Endothelial cell (in vitro differentiated cells): ENCODE measurements around the gene EPHX1. TPM values are rescaled to one million over a fixed set of nuclear protein-coding genes. Genes with fewer than 3 reads are reported as not detected.
A peak's percentile ranks its signal among the peaks of the same experiment; 100 is the strongest.

Experiments
- DNase-seq: peaks from one replicate; pipeline ENCODE4 v3.0.0; 2021; ENCODE audit warnings: low spot score
- H3K27ac Mint-ChIP-seq: one replicate; pipeline ENCODE4 v1.8.0; 2021; ENCODE audit warnings: mixed read lengths, inconsistent platforms; ENCODE audit not compliant: unreplicated experiment
- H3K27me3 Mint-ChIP-seq: one replicate; pipeline ENCODE4 v1.8.0; 2021; ENCODE audit warnings: mild to moderate bottlenecking, moderate library complexity, mixed read lengths, inconsistent platforms; ENCODE audit not compliant: unreplicated experiment
- H3K36me3 Mint-ChIP-seq: one replicate; pipeline ENCODE4 v1.8.0; 2021; ENCODE audit warnings: mild to moderate bottlenecking, low read depth, mixed read lengths, inconsistent platforms; ENCODE audit not compliant: unreplicated experiment
- H3K4me1 Mint-ChIP-seq: one replicate; pipeline ENCODE4 v1.8.0; 2021; ENCODE audit warnings: mild to moderate bottlenecking, mixed read lengths, inconsistent platforms; ENCODE audit not compliant: unreplicated experiment
- H3K4me3 Mint-ChIP-seq: one replicate; pipeline ENCODE4 v1.8.0; 2021; ENCODE audit warnings: mild to moderate bottlenecking, mixed read lengths, inconsistent platforms; ENCODE audit not compliant: unreplicated experiment
- H3K9me3 Mint-ChIP-seq: one replicate; pipeline ENCODE4 v1.8.0; 2021; ENCODE audit warnings: mixed read lengths, inconsistent platforms; ENCODE audit not compliant: unreplicated experiment
- CTCF ChIP-seq: fragments of 200-600 bp; sonication (generic); IDR thresholded peaks from one replicate; pipeline ENCODE4 v1.5.0; 2021; ENCODE audit warnings: antibody characterized with exemption; ENCODE audit not compliant: unreplicated experiment
- total RNA-seq: library from RNA; stranded (reverse); fragmentation: NEBNext Ultra II Directional; extraction: Animal tissue kit (Norgen Biotek cat#: 25700); gene quantifications from one replicate; pipeline ENCODE4 v1.2.1, GENCODE V29; 2021; ENCODE audit not compliant: unreplicated experiment

Gene EPHX1
- total RNA-seq, 1 donor from 2014 or later = 45.0 TPM

GRCh38 chr1:225890346-225891228 is 80.7 kb downstream of the EPHX1 start:
- TF ChIP-seq CTCF = no peak
- H3K27me3 Mint-ChIP-seq = peaks cover 4% of the 10 kb centered on the region
- peak overlapping the region; percentile 20 for H3K27ac Mint-ChIP-seq
- H3K36me3 Mint-ChIP-seq = no peaks in the 10 kb centered on the region
- no peak for DNase-seq
- H3K4me3 Mint-ChIP-seq = no peak overlapping the region
- no peaks in the 10 kb centered on the region for H3K9me3 Mint-ChIP-seq
- H3K4me1 Mint-ChIP-seq = no peaks in the 10 kb centered on the region

- no peak overlapping the region for H3K27ac Mint-ChIP-seq
These were observed 81.5 kb downstream of the EPHX1 start for GRCh38 chr1:225891229-225891972.

GRCh38 chr1:225892307-225892706 is 82.4 kb downstream of the EPHX1 start:
- Mint-ChIP-seq H3K36me3 (no peaks in the 10 kb centered on the region), H3K27me3 (peaks cover 6% of the 10 kb centered on the region), H3K4me1 (peaks cover 9% of the 10 kb centered on the region), H3K9me3 (no peaks in the 10 kb centered on the region), H3K27ac (no peak overlapping the region), H3K4me3 (no peak overlapping the region)
- TF ChIP-seq CTCF = no peak
- no peak for DNase-seq

More at GRCh38 chr1:225891229-225891972, 81.5 kb downstream of the EPHX1 start:
- Mint-ChIP-seq H3K4me3 (no peak overlapping the region), H3K4me1 (peaks cover under 1% of the 10 kb centered on the region), H3K27me3 (peaks cover 4% of the 10 kb centered on the region), H3K9me3 (no peaks in the 10 kb centered on the region), H3K36me3 (no peaks in the 10 kb centered on the region)
- DNase-seq = no peak
- TF ChIP-seq CTCF = no peak

Other genes with a start within 250 kb of the EPHX1 start
- 82.9 TPM for gene ENAH, start 157.0 kb upstream of the EPHX1 start, total RNA-seq
- 252 TPM for gene SRP9, start 32.3 kb upstream of the EPHX1 start, total RNA-seq
- gene TMEM63A, start 72.3 kb downstream of the EPHX1 start, total RNA-seq = 79.9 TPM
- 0.28 TPM for gene LEFTY1, start 79.0 kb downstream of the EPHX1 start, total RNA-seq
- gene PYCR2, start 114.1 kb downstream of the EPHX1 start, total RNA-seq = 44.5 TPM
- gene LEFTY2, start 131.1 kb downstream of the EPHX1 start, total RNA-seq = 0.26 TPM
- 17.8 TPM for gene SDE2, start 189.2 kb downstream of the EPHX1 start, total RNA-seq